Esophagus muscularis mucosa (tissue), 4 donors: ENCODE results near the gene CCNG2. TPM values are rescaled to one million over a fixed set of nuclear protein-coding genes. Genes with fewer than 3 reads are reported as not detected.

Experiments
- DNase-seq: peaks from one replicate; pipeline ENCODE4 v3.0.0-alpha.2; 2017; ENCODE audit errors: extremely low spot score
- H3K27ac ChIP-seq, 4 donors: fragments of 200-600 bp; sonication (generic); replicated peaks in 1 of 4; 1 replicate in 3 of 4; 2 replicates in 1 of 4; pipeline ENCODE4 v1.5.1; 2016 to 2019; ENCODE audit warnings: mild to moderate bottlenecking in 1 of 4
- H3K27me3 ChIP-seq, 4 donors: fragments of 200-600 bp; sonication (generic); one replicate each; pipeline versions ENCODE4 v1.5.1 to v1.6.0; 2016 to 2019
- H3K36me3 ChIP-seq, 4 donors: fragments of 200-600 bp; sonication (generic); one replicate each; pipeline ENCODE4 v1.5.1; 2016 to 2019
- H3K4me1 ChIP-seq, 4 donors: fragments of 200-600 bp; sonication (generic); one replicate each; pipeline ENCODE4 v1.5.1; 2016 to 2019
- H3K4me3 ChIP-seq, 4 donors: fragments of 200-600 bp; sonication (generic); 1 replicate in 2 of 4; 2 replicates in 2 of 4; pipeline ENCODE4 v1.5.1; 2016 to 2019; ENCODE audit warnings: mild to moderate bottlenecking in 4 of 4, moderate library complexity in 1 of 4
- H3K9me3 ChIP-seq, 4 donors: fragments of 200-600 bp; sonication (generic); 1 replicate in 3 of 4; 2 replicates in 1 of 4; pipeline ENCODE4 v1.5.1; 2016 to 2019
- CTCF ChIP-seq, 3 experiments: fragments of 200-600 bp in 2 of 3; fragments of 450-650 bp in 1 of 3; sonication (generic) in 2 of 3; IDR thresholded peaks; one replicate each; pipeline ENCODE4 v1.5.1; 2017 to 2019; ENCODE audit warnings: antibody characterized with exemption in 3 of 3, mild to moderate bottlenecking in 2 of 3, moderate library complexity in 1 of 3
- EP300 ChIP-seq: sonication (generic); formaldehyde crosslinking; IDR thresholded peaks from one replicate; pipeline ENCODE4 v1.6.1; 2017; ENCODE audit warnings: antibody characterized with exemption
- POLR2A ChIP-seq: fragments of 450-650 bp; IDR thresholded peaks from one replicate; pipeline ENCODE4 v1.6.1; 2017; ENCODE audit warnings: antibody characterized with exemption, moderate library complexity, mild to moderate bottlenecking, low read depth
- POLR2AphosphoS5 ChIP-seq, 2 donors: sonication (generic); formaldehyde crosslinking; IDR thresholded peaks; one replicate each; pipeline ENCODE4 v1.6.1; 2017; ENCODE audit warnings: antibody characterized with exemption in 2 of 2
- WGBS: methylation state at CpG from one replicate; pipeline ENCODE4 v1.1.5; 2018; 5-methylcytosine and 5-hydroxymethylcytosine counted together
- intact Hi-C: fragments of 100-400 bp; cut with DNase I; formaldehyde crosslinking; loops from one replicate; pipeline ENCODE4 v1.15.1; 2023
- total RNA-seq, 4 donors: library from RNA; depleted of rRNA; stranded (reverse); fragments of >200 nt; gene quantifications; one replicate each; pipeline versions ENCODE4 v1.1.0 to v1.2.1, GENCODE V29; 2016

Gene CCNG2
- total RNA-seq, 4 donors from 2014 or later: 25.7 to 33.3 (median 26.2) TPM

- 75% methylated on average over 6 of the region's 6 CpGs for WGBS
- no peak overlapping the region for H3K4me3 ChIP-seq
- intact Hi-C loops: no loop called here
- H3K36me3 ChIP-seq: no peaks in the 10 kb centered on the region
- H3K27me3 ChIP-seq: no peaks in the 10 kb centered on the region
- H3K27ac ChIP-seq: no peak overlapping the region
- no peaks in the 10 kb centered on the region for H3K9me3 ChIP-seq
- TF ChIP-seq CTCF (IDR thresholded peaks at IDR 0.05) (no peak), EP300 (no peak), POLR2AphosphoS5 (IDR thresholded peaks at IDR 0.05) (no peak), POLR2A (no peak)
- H3K4me1 ChIP-seq: no peaks in the 10 kb centered on the region
- no peak for DNase-seq
Measured at GRCh38 chr4:77141964-77142645, 14.9 kb upstream of the CCNG2 start.

- TF ChIP-seq POLR2AphosphoS5 (IDR thresholded peaks at IDR 0.05) (no peak), EP300 (no peak), POLR2A (no peak), CTCF (IDR thresholded peaks at IDR 0.05) (no peak)
- intact Hi-C loops: no loop called here
- no peak for DNase-seq
- no peaks in the 10 kb centered on the region for H3K9me3 ChIP-seq
- no peaks in the 10 kb centered on the region for H3K27me3 ChIP-seq
- H3K4me1 ChIP-seq: no peaks in the 10 kb centered on the region
- H3K27ac ChIP-seq: no peak overlapping the region
- H3K36me3 ChIP-seq: no peaks in the 10 kb centered on the region
- H3K4me3 ChIP-seq: no peak overlapping the region
- whole genome bisulfite sequencing: 66% methylated on average over 4 of the region's 4 CpGs
Measured at GRCh38 chr4:77142646-77143028, 14.4 kb upstream of the CCNG2 start.

GRCh38 chr4:77143091-77143490, 13.9 kb upstream of the CCNG2 start:
- no peaks in the 10 kb centered on the region for H3K27me3 ChIP-seq
- TF ChIP-seq EP300 (no peak), CTCF (IDR thresholded peaks at IDR 0.05) (no peak), POLR2A (no peak), POLR2AphosphoS5 (IDR thresholded peaks at IDR 0.05) (no peak)
- H3K4me1 ChIP-seq: no peaks in the 10 kb centered on the region
- intact Hi-C loops: no loop called here
- no peaks in the 10 kb centered on the region for H3K9me3 ChIP-seq
- no peak for DNase-seq
- H3K27ac ChIP-seq: no peak overlapping the region
- no peak overlapping the region for H3K4me3 ChIP-seq
- WGBS: 82% methylated on average over 3 of the region's 3 CpGs
- H3K36me3 ChIP-seq: no peaks in the 10 kb centered on the region

GRCh38 chr4:77145842-77146185, 11.2 kb upstream of the CCNG2 start:
- no peaks in the 10 kb centered on the region for H3K9me3 ChIP-seq
- DNase-seq: no peak
- intact Hi-C loops: no loop called here
- H3K27ac ChIP-seq: no peak overlapping the region
- H3K36me3 ChIP-seq: no peaks in the 10 kb centered on the region
- H3K27me3 ChIP-seq: peaks cover 0 to 5% (median 0%) of the 10 kb centered on the region in 4 donors
- 69% methylated on average over 1 of the region's 1 CpG for WGBS
- TF ChIP-seq POLR2AphosphoS5 (IDR thresholded peaks at IDR 0.05): no peak
- no peak for TF ChIP-seq CTCF (IDR thresholded peaks at IDR 0.05)
- TF ChIP-seq EP300: no peak
- no peak for TF ChIP-seq POLR2A
- no peak overlapping the region for H3K4me3 ChIP-seq
- no peaks in the 10 kb centered on the region for H3K4me1 ChIP-seq
